HG03139 (cell line): ENCODE measurements around the gene LSP1.
"Not testable (repeated sequence)": the region's sequence is repeated elsewhere in the genome, so short reads cannot be mapped to it uniquely, and the experiment has no call there.

Experiments
- ATAC-seq: cut with Tn5 transposase; IDR thresholded peaks from one replicate; pipeline ENCODE4 v1.9.1; 2021; ENCODE audit not compliant: unreplicated experiment

The LSP1 gene

GRCh38 chr11:1862588-1863351 is 9.9 kb downstream of the LSP1 start:
- ATAC-seq: no peak

GRCh38 chr11:1863352-1864216 is 10.7 kb downstream of the LSP1 start:
- no peak for ATAC-seq

- ATAC-seq: no peak
These were observed 11.3 kb downstream of the LSP1 start for GRCh38 chr11:1864231-1864630.

DNA sequence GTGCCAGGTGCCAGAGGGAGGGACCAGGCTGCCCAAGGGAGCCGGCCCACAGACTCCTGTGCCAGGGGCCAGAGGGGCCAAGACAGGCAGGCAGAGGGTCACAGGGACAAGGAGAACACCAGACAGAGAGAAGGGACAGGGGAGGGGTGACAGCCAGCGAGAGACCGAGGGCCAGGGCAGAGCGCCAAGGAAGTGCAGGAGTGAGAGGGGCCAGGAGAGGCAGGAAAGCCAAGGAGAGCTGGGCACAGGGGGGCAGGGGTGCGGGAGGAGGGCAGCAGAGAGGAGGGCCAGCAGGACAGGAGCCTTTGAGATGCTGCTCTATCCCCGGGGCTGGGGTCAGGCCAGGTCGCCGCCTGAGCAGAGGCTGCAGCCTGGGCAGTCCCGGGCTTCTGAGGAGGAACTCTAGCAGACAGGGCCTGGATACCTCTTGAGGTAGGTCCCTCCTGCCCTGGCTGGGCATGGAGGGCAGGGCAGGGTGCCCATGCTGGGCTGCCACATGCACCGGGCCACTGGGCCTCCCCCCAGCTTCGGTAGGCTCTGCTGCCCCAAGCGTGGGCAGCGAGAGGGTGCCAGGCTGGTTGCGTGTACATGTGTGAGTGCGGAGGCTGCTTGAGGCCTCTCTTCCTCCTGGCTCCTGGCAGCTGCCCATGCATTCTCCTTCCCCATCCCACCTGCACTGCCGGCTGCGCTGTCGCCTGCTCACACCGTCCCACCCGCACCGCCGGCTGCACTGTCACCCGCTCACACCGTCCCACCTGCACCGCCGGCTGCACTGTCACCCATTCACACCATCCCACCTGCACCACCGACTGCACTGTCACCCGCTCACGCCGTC is 12.2 kb downstream of the LSP1 start:
- no peak for ATAC-seq

GRCh38 chr11:1866226-1866625 is 13.3 kb downstream of the LSP1 start:
- ATAC-seq: no peak

DNA sequence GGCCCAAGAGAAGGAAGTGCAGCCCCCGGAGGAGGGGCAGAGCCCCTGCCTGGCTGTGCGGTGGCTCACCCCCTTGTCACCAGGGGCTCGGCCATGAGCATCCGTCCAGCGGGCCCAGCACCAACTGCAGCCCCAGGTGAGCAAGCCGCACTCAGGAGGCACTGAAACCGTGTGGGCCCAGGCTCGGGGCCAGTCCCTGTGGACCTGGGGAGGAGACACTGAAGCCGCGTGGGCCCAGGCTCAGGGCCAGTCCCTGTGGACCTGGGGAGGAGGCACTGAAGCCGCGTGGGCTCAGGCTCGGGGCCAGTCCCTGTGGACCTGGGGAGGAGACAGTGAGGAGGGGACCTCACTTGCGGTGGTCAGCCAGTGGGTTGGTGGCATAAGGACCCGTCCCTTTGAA is 13.9 kb downstream of the LSP1 start:
- no peak for ATAC-seq

DNA sequence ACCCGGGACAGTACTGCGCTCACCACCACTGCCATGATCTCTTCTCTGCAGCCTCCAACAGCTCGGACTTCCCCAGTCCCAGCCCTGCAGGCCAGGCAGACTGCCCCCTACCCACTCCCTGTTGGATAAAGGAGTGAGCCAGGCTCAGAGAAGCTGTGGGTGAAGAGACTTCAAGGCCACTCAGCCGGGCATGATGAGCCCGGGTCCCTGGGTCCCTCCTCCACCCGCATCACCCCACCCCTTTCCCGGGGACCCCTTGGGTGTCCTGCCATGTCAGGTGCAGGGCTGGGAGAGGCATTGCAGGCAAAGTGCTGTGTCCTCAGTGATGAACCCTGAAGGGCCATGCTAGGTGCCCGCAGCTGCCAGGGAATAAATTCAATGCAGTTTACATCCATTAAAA is 14.5 kb downstream of the LSP1 start:
- no peak for ATAC-seq

GRCh38 chr11:1868056-1868635 is 15.3 kb downstream of the LSP1 start:
- ATAC-seq: no peak

DNA sequence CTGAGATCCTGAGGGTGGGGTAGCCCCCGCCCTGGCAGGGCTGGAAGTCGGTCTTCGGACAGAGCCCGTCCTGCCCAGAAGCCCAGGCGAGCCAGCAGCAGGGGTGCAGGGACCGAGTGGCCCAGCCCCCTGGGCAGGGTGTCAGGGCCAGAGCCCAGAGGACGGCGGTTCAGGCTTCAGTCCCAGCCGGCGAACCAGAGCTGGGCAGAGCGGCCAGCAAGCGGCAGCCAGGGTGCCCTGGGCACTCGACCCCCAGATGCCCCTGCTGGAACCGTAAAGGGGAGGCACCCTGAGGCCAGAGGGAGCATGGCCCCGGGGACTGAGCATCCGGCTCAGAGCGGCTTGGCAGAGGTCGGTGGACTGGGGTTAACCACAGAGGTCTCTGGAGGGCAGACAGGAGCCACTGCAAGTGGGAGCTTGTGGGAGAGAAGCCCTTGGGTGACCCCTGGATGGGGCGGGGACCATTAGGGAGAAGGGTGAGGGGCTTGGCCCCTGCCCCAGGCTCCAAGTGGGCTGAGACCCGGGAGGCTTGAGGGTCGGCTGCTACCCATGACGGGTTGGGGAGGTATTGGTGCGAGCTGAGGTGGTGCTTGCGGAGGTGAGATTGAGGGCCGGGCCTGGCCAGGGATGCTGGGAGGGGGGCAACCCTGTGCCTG is 15.9 kb downstream of the LSP1 start:
- ATAC-seq: no peak

DNA sequence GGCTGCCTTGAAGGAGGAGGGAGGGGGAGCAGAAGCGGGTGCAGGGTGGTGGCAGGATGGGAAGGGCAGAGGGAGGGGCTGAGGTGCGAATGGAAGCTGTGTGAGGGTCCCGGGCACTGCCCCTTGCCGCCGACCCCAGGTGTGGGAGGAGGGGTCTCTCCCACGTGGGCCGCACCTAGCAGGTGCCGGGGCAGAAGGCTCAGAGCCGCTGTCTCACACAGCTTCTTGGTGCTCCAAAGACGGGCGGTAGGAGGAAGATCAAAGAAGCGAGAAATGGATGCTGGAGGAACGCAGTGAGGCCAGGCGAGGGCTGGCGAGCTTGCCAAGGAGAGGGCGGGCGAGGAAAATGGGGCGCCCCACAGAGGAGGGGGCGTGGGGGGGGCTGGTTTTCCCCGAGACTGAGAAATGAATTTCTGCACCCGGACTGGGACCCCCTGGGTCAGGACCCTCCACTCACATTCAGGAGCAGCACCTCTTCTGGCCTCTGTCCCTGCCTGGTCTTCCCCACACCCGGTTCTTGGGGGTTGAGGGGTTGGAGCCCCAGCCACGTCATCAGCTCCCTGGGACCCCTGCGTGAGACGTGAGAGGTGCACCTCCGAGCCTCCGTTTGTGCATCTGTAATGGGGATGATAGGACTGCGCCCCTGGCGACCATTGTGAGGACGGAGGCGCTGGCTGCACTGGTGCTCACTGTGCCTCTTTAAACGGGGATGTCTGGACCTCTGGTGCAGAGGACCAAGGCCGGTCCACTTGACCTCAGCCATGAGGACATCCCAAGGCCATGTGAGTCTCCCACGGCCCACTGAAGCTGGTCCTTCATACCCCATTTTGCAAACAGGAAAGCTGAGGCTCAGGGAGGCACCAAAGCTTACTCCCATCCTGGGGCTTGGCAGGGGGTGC is 16.8 kb downstream of the LSP1 start:
- no peak for ATAC-seq

GRCh38 chr11:1870326-1870696 is 17.4 kb downstream of the LSP1 start:
- ATAC-seq: no peak

GRCh38 chr11:1870721-1871466 is 18.0 kb downstream of the LSP1 start:
- no peak for ATAC-seq

- no peak for ATAC-seq
These were observed 18.6 kb downstream of the LSP1 start for GRCh38 chr11:1871531-1871930.

- no peak for ATAC-seq
These were observed 19.5 kb downstream of the LSP1 start for GRCh38 chr11:1872267-1872985.

- ATAC-seq: no peak
These were observed 20.3 kb downstream of the LSP1 start for GRCh38 chr11:1873048-1873812.

- not testable (repeated sequence) for ATAC-seq
These were observed 20.9 kb downstream of the LSP1 start for GRCh38 chr11:1873813-1874150.

GRCh38 chr11:1874441-1875092 is 21.7 kb downstream of the LSP1 start:
- ATAC-seq: not testable (repeated sequence)
